HL-60 (cell line): ENCODE results near the gene TPX2.

ENCODE experiments used
- CTCF ChIP-seq: IDR thresholded peaks from one replicate; pipeline ENCODE4 v1.5.1; 2011; ENCODE audit warnings: low read length, control low read depth, inconsistent platforms; ENCODE audit not compliant: insufficient read depth
- GABPA ChIP-seq: IDR thresholded peaks from 2 replicates; pipeline ENCODE4 v1.6.1; 2012; ENCODE audit warnings: low read depth
- POLR2AphosphoS5 ChIP-seq: IDR thresholded peaks from 2 replicates; pipeline ENCODE4 v1.6.1; 2012; ENCODE audit warnings: low read depth
- REST ChIP-seq: IDR thresholded peaks from 2 replicates; pipeline ENCODE4 v1.6.1; 2012; ENCODE audit warnings: low read depth; ENCODE audit not compliant: insufficient replicate concordance

- TF ChIP-seq CTCF, result no peak
- no peak for TF ChIP-seq GABPA
- TF ChIP-seq POLR2AphosphoS5, result no peak
- TF ChIP-seq REST, result no peak
These were observed 18.2 kb downstream of the TPX2 start for GRCh38 chr20:31757254-31757653.
